K562 (cell line): Measurements from ENCODE around the gene PLPPR2. TPM values are rescaled to one million over a fixed set of nuclear protein-coding genes. Genes with fewer than 3 reads are reported as not detected.

ENCODE experiments used
- ATAC-seq: fragments of 200-7000 bp; cut with Tn5 transposase; 3 replicates; pipeline ENCODE4 v1.9.1; 2020; ENCODE audit warnings: moderate library complexity
- BruUV-seq: library from RNA; stranded (reverse); fragments of 400-500 nt; replicated peaks from 2 replicates; lab custom pipeline; 2021; lab: Mats Ljungman, UMichigan
- CTCF ChIA-PET: fragments of 300-600 bp; formaldehyde crosslinking; extraction: SDS; loops from one replicate; lab custom pipeline; 2021; ENCODE audit warnings: low intra/inter-chr PET ratio; lab: Yijun Ruan, JAX
- POLR2A ChIA-PET: fragments of 300-600, 350-650 bp; sonication (Branson Sonifier 250); formaldehyde crosslinking; extraction: SDS; loops from one replicate; lab custom pipeline; 2021; ENCODE audit warnings: antibody characterized with exemption, inconsistent platforms; lab: Yijun Ruan, JAX
- DNase-seq, 4 experiments: peaks; one replicate each; pipeline versions ENCODE4 v3.0.0 to v3.0.0-alpha.2; 2011 to 2018; ENCODE audit warnings: low spot score in 3 of 4, mixed read lengths in 3 of 4; ENCODE audit errors: extremely low read depth in 1 of 4
- FAIRE-seq: peaks from 2 replicates; lab custom pipeline; 2011; peaks lifted over from hg19 to GRCh38; lab: Jason Lieb, UNC
- H2AFZ ChIP-seq: 2 replicates; pipeline ENCODE4 v1.6.0; 2011; ENCODE audit warnings: low read depth, low read length, control low read depth, inconsistent platforms
- H3K27ac ChIP-seq: fragments of 200-600 bp; 3 replicates; pipeline ENCODE4 v1.8.0; 2011; ENCODE audit warnings: low read depth, mild to moderate bottlenecking, control low read depth, inconsistent platforms, low read length, moderate library complexity, mixed read lengths; ENCODE audit errors: extremely low read depth
- H3K27me3 ChIP-seq, 2 experiments: fragments of 300-600 bp in 1 of 2; 2 replicates in 1 of 2; 3 replicates in 1 of 2; pipeline versions ENCODE4 v1.6.0 to v1.8.0; 2011; ENCODE audit warnings: inconsistent platforms in 2 of 2, low read length in 2 of 2, mild to moderate bottlenecking in 1 of 2, mixed read lengths in 1 of 2, moderate library complexity in 1 of 2; ENCODE audit not compliant: control insufficient read depth in 2 of 2, insufficient read depth in 2 of 2
- H3K36me3 ChIP-seq: fragments of 300-600 bp; 3 replicates; pipeline ENCODE4 v1.8.0; 2011; ENCODE audit warnings: mild to moderate bottlenecking, low read length, inconsistent platforms; ENCODE audit not compliant: control insufficient read depth, insufficient read depth
- H3K4me1 ChIP-seq, 2 experiments: fragments of 200-600 bp in 1 of 2; replicated peaks in 1 of 2; 2 replicates in 1 of 2; 3 replicates in 1 of 2; pipeline versions ENCODE4 v1.5.1 to v1.8.0; 2011; ENCODE audit warnings: inconsistent platforms in 2 of 2, low read length in 2 of 2, mild to moderate bottlenecking in 1 of 2, mixed read lengths in 1 of 2, moderate library complexity in 1 of 2; ENCODE audit not compliant: control insufficient read depth in 2 of 2, insufficient read depth in 2 of 2
- H3K4me2 ChIP-seq: 2 replicates; pipeline ENCODE4 v1.6.1; 2011; ENCODE audit warnings: low read length, control low read depth, inconsistent platforms, mixed read lengths; ENCODE audit not compliant: insufficient read depth
- H3K4me3 ChIP-seq: fragments of 200-600 bp; sonication (generic), shearing (Covaris generic); 2 replicates; pipeline ENCODE4 v1.5.1; 2016; ENCODE audit warnings: control low read depth, inconsistent platforms
- H3K79me2 ChIP-seq: fragments of 200-600 bp; 3 replicates; pipeline ENCODE4 v1.8.0; 2011; ENCODE audit warnings: low read length, inconsistent platforms; ENCODE audit not compliant: control insufficient read depth, insufficient read depth
- H3K9ac ChIP-seq, 2 experiments: 2 replicates each; pipeline versions ENCODE4 v1.6.0 to v1.6.1; 2011; ENCODE audit warnings: low read depth in 2 of 2, low read length in 2 of 2, control low read depth in 1 of 2, inconsistent platforms in 1 of 2, mild to moderate bottlenecking in 1 of 2, mixed read lengths in 1 of 2; ENCODE audit not compliant: insufficient read depth in 1 of 2
- H3K9me1 ChIP-seq: one replicate; pipeline ENCODE4 v1.6.0; 2011; ENCODE audit warnings: inconsistent platforms, mild to moderate bottlenecking, low read length, moderate library complexity; ENCODE audit not compliant: control insufficient read depth, insufficient read depth
- H3K9me3 ChIP-seq: replicated peaks from 2 replicates; pipeline ENCODE4 v1.5.1; 2011; ENCODE audit warnings: low read depth, low read length, inconsistent platforms; ENCODE audit not compliant: control insufficient read depth, insufficient read depth
- H4K20me1 ChIP-seq: replicated peaks from 2 replicates; pipeline ENCODE4 v1.6.1; 2011; ENCODE audit warnings: low read length, inconsistent platforms, mixed read lengths; ENCODE audit not compliant: control insufficient read depth, insufficient read depth
- ARNT ChIP-seq, 2 experiments: fragments of 450-650 bp; IDR thresholded peaks; 2 replicates each; pipeline ENCODE4 v1.6.1; 2016; ENCODE audit warnings: mild to moderate bottlenecking in 1 of 2
- ATF1 ChIP-seq, 2 experiments: fragments of 450-650 bp in 1 of 2; IDR thresholded peaks; 2 replicates each; pipeline ENCODE4 v1.6.1; 2016; ENCODE audit warnings: missing compliant biosample characterization in 1 of 2, missing genetic modification characterization in 1 of 2
- EP400 ChIP-seq: fragments of 450-650 bp; IDR thresholded peaks from 2 replicates; pipeline ENCODE4 v1.6.1; 2017; ENCODE audit warnings: antibody characterized with exemption, mild to moderate bottlenecking, moderate library complexity
- HDAC1 ChIP-seq, 2 experiments: fragments of 450-650 bp; IDR thresholded peaks; 2 replicates each; pipeline ENCODE4 v1.6.1; 2016 to 2017; ENCODE audit warnings: inconsistent platforms in 1 of 2, mild to moderate bottlenecking in 1 of 2, moderate library complexity in 1 of 2
- HINFP ChIP-seq: fragments of 450-650 bp; conservative IDR thresholded peaks from 2 replicates; pipeline ENCODE4 v1.6.1; 2016; ENCODE audit warnings: missing genetic modification characterization, low read depth, mild to moderate bottlenecking, control low read depth, missing compliant biosample characterization
- HMG20B ChIP-seq: fragments of 250-450 bp; sonication (Bioruptor Pico); IDR thresholded peaks from 2 replicates; pipeline ENCODE4 v1.5.0; 2021; ENCODE audit warnings: mild to moderate bottlenecking
- HNRNPH1 ChIP-seq: fragments of 200-400 bp; formaldehyde crosslinking; optimal IDR thresholded peaks from 2 replicates; pipeline ENCODE3; 2017; ENCODE audit warnings: low read depth, mild to moderate bottlenecking, low read length, moderate library complexity
- HOXB6 ChIP-seq: fragments of 250-450 bp; sonication (Bioruptor Pico); IDR thresholded peaks from 2 replicates; pipeline ENCODE4 v1.5.1; 2022; ENCODE audit warnings: mild to moderate bottlenecking, borderline replicate concordance
- JUNB ChIP-seq: fragments of 450-650 bp; formaldehyde crosslinking; conservative IDR thresholded peaks from 2 replicates; pipeline ENCODE4 v1.4.0; 2020; ENCODE audit warnings: mild to moderate bottlenecking
- KLF1 ChIP-seq: fragments of 450-650 bp; IDR thresholded peaks from 2 replicates; pipeline ENCODE4 v1.6.1; 2016; ENCODE audit warnings: missing genetic modification characterization, missing compliant biosample characterization
- MAFF ChIP-seq: IDR thresholded peaks from 2 replicates; pipeline ENCODE4 v1.6.1; 2012; ENCODE audit warnings: low read length, improper control_type of control experiment
- MCM5 ChIP-seq: fragments of 450-650 bp; IDR thresholded peaks from 2 replicates; pipeline ENCODE4 v1.6.1; 2016; ENCODE audit warnings: low read depth
- NBN ChIP-seq: fragments of 450-650 bp; IDR thresholded peaks from 2 replicates; pipeline ENCODE4 v1.6.1; 2016; ENCODE audit warnings: low read depth, mild to moderate bottlenecking
- NCOA6 ChIP-seq: fragments of 450-650 bp; IDR thresholded peaks from 2 replicates; pipeline ENCODE4 v1.6.1; 2017; ENCODE audit warnings: mild to moderate bottlenecking
- PHB2 ChIP-seq: fragments of 450-650 bp; IDR thresholded peaks from 2 replicates; pipeline ENCODE4 v1.6.1; 2017; ENCODE audit warnings: low read depth
- POLR2H ChIP-seq: IDR thresholded peaks from 2 replicates; pipeline ENCODE4 v1.6.1; 2016; ENCODE audit warnings: missing genetic modification characterization, low read depth, mild to moderate bottlenecking, control low read depth, missing compliant biosample characterization, moderate library complexity
- RHOXF2B ChIP-seq: fragments of 250-450 bp; sonication (Bioruptor Pico); conservative IDR thresholded peaks from 2 replicates; pipeline ENCODE4 v1.5.1; 2021
- ZNF224 ChIP-seq: sonication (generic); formaldehyde crosslinking; IDR thresholded peaks from 2 replicates; pipeline ENCODE4 v1.8.0; 2022; ENCODE audit warnings: mild to moderate bottlenecking, missing genetic modification reagents
- ZNF507 ChIP-seq: conservative IDR thresholded peaks from 2 replicates; pipeline ENCODE4 v1.6.1; 2017; ENCODE audit warnings: missing genetic modification characterization, missing compliant biosample characterization
- WGBS: fragments of 100-300 bp; shearing (Covaris generic); methylation state at CpG from one replicate; pipeline ENCODE4 v1.1.6; 2016; ENCODE audit warnings: low coverage, mixed read lengths; ENCODE audit not compliant: insufficient coverage; ENCODE audit errors: missing lambda C conversion rate; 5-methylcytosine and 5-hydroxymethylcytosine counted together
- in situ Hi-C: fragments of 300-500 bp; cut with MboI; formaldehyde crosslinking; loops from 4 replicates; pipeline ENCODE4 v1.15.0; 2018; ENCODE audit warnings: inconsistent platforms, mixed read lengths
- intact Hi-C: fragments of 100-400 bp; cut with micrococcal nuclease; formaldehyde crosslinking; loops from 2 replicates; pipeline ENCODE4 v1.14.2; 2022
- polyA plus RNA-seq, 8 experiments: library from polyadenylated mRNA; depleted of rRNA in 4 of 8; stranded (reverse) in 5 of 8; unstranded in 3 of 8; fragments of >200 nt; fragmentation: Nextera tagmentation in 2 of 8; fragmentation: Illumina TruSeq in 1 of 8; extraction: Ambion mirVana in 2 of 8; extraction: Trizol in 1 of 8; gene quantifications; 2 replicates each; pipeline versions ENCODE4 v1.2.1 to v1.2.3, GENCODE V29; 2011 to 2014; ENCODE audit warnings: inconsistent platforms in 1 of 8, missing spikeins in 1 of 8
- total RNA-seq, 7 experiments: library from RNA; depleted of rRNA in 6 of 7; stranded (reverse); fragments of >200 nt in 6 of 7; fragmentation: Illumina TruSeq in 2 of 7; extraction: Trizol in 2 of 7; gene quantifications; 2 replicates each; pipeline versions ENCODE4 v1.2.1 to v1.2.3, GENCODE V29; 2011 to 2021; ENCODE audit warnings: low replicate concordance in 1 of 7
- TF ChIP-seq, protein P1 (sequence below): IDR thresholded peaks from 2 replicates; pipeline ENCODE4 v1.6.1; 2012; ENCODE audit warnings: low read depth, low read length, improper control_type of control experiment, borderline replicate concordance

Gene PLPPR2
- total and polyA plus RNA-seq, 9 of the 15 experiments (the other 6 are each of a cell fraction or from before 2014, with no cell fraction given) = 0.49 to 15.9 (median 3.4) TPM

DNA sequence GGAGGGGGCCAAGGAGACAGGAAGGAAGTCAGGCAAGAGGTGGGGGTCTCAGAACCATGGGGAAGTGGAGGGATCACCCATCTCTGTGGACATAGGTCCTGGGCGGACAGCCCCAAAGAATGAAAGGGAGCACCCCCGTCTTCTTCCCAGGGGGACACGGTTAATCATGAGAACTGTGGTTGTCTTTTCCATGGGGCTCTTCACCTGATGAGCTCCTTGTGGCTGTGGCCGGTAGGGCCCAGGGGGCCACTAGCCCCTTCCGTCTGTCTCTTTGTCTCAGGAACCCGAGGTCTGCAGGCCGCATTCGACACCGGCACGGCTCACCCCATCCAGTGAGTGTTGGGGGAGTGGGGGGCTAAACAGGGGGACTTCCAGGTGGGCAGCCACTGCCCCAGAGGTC lies 8.6 kb downstream of the PLPPR2 start:
- POLR2A ChIA-PET = interaction anchor here (4.4 kb wide), 1 partner anchor 11 kb away, joined by 36 read pairs; the partner anchor contains the start of gene SWSAP1
- in situ Hi-C loops = no loop called here
- FAIRE-seq = no peak

More for the DNA sequence above, 8.6 kb downstream of the PLPPR2 start:
- H3K27me3 ChIP-seq = no peaks in the 10 kb centered on the region
- TF ChIP-seq POLR2H (no peak), EP400 (no peak), KLF1 (tag) (no peak), PHB2 (no peak), ZNF224 (CRISPR knock-in tag) (no peak), HNRNPH1 (no peak), ZNF507 (tag) (no peak), ARNT (IDR thresholded peaks at IDR 0.05) (no peak), HOXB6 (CRISPR knock-in tag) (no peak), HDAC1 (IDR thresholded peaks at IDR 0.05) (no peak), RHOXF2B (CRISPR knock-in tag) (no peak), NCOA6 (no peak), NBN (no peak), HINFP (tag) (no peak), MAFF (no peak), HMG20B (no peak), MCM5 (no peak), ATF1 (CRISPR knock-in tag; IDR thresholded peaks at IDR 0.05) (no peak), ATF1 (tag; IDR thresholded peaks at IDR 0.05) (no peak), JUNB (CRISPR knock-in tag) (no peak)
- TF ChIP-seq, protein P1, sequence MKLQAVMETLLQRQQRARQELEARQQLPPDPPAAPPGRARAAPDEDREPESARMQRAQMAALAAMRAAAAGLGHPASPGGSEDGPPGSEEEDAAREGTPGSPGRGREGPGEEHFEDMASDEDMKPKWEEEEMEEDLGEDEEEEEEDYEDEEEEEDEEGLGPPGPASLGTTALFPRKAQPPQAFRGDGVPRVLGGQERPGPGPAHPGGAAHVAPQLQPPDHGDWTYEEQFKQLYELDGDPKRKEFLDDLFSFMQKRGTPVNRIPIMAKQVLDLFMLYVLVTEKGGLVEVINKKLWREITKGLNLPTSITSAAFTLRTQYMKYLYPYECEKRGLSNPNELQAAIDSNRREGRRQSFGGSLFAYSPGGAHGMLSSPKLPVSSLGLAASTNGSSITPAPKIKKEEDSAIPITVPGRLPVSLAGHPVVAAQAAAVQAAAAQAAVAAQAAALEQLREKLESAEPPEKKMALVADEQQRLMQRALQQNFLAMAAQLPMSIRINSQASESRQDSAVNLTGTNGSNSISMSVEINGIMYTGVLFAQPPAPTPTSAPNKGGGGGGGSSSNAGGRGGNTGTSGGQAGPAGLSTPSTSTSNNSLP = no peak
- CTCF ChIA-PET = no interaction called here
- intact Hi-C loops = no loop called here
- ATAC-seq (no peak), DNase-seq (peak in 1 of 4 experiments; percentile 4)
- no peak overlapping the region for H3K27ac ChIP-seq
- 83% methylated on average over 10 of the region's 10 CpGs for WGBS
- H3K4me1 ChIP-seq = peaks cover 10 to 36% of the 10 kb centered on the region in 2 experiments; a peak in 4 of 5 replicates
- H3K4me3 ChIP-seq = no peak overlapping the region
- peaks cover 4% of the 10 kb centered on the region for H3K9me1 ChIP-seq
- no peaks in the 10 kb centered on the region for H3K9me3 ChIP-seq
- H4K20me1 ChIP-seq = no peaks in the 10 kb centered on the region; the same call in 1 of the 2 replicates
- no peak overlapping the region for H2AFZ ChIP-seq
- no peak overlapping the region for H3K9ac ChIP-seq
- H3K79me2 ChIP-seq = no peaks in the 10 kb centered on the region
- no TSS peak for BruUV-seq
- peaks cover 6% of the 10 kb centered on the region; the same call in 1 of the 3 replicates for H3K36me3 ChIP-seq
- H3K4me2 ChIP-seq = no peak overlapping the region
